ENCODE data around the gene SERGEF.

- TF ChIP-seq SP1 (IDR thresholded peaks at IDR 0.05; ENCODE audit: low read depth, low read length), result no peak
- no peak for TF ChIP-seq TAF1 (IDR thresholded peaks at IDR 0.05; ENCODE audit: borderline replicate concordance, low read depth, low read length)
- TF ChIP-seq MYC (IDR thresholded peaks at IDR 0.05; ENCODE audit: insufficient read depth, insufficient read length, insufficient replicate concordance, low read length, severe bottlenecking), result no peak
Observed at GRCh38 chr11:18022419-18022818, 9.6 kb upstream of the SERGEF start.
